WTC11 (cell line): ENCODE results near the gene AKT2.

ENCODE experiments used
- CTCF ChIP-seq: fragments of 200-600 bp; IDR thresholded peaks from 2 replicates; pipeline ENCODE4 v1.8.0; 2022; ENCODE audit warnings: antibody characterized with exemption
- MXD4 ChIP-seq: fragments of 250-450 bp; sonication (Bioruptor Pico); IDR thresholded peaks from 2 replicates; pipeline ENCODE4 v1.8.0; 2021; ENCODE audit warnings: mild to moderate bottlenecking, moderate library complexity, borderline replicate concordance
- NR3C1 ChIP-seq: sonication (generic); formaldehyde crosslinking; conservative IDR thresholded peaks from 2 replicates; pipeline ENCODE4 v1.8.1; 2023; ENCODE audit warnings: low read depth, mild to moderate bottlenecking, missing genetic modification reagents
- RELA ChIP-seq: sonication (generic); formaldehyde crosslinking; IDR thresholded peaks from 2 replicates; pipeline ENCODE4 v1.8.1; 2022; ENCODE audit warnings: missing genetic modification reagents, mild to moderate bottlenecking, borderline replicate concordance
- TCF7 ChIP-seq: sonication (generic); formaldehyde crosslinking; IDR thresholded peaks from 2 replicates; pipeline ENCODE4 v1.8.0; 2022; ENCODE audit warnings: mild to moderate bottlenecking, low read depth, missing genetic modification reagents, moderate library complexity
- TEAD1 ChIP-seq: sonication (generic); formaldehyde crosslinking; IDR thresholded peaks from 2 replicates; pipeline ENCODE4 v1.8.0; 2022; ENCODE audit warnings: mild to moderate bottlenecking, missing genetic modification reagents
- TEAD4 ChIP-seq: sonication (generic); formaldehyde crosslinking; IDR thresholded peaks from 2 replicates; pipeline ENCODE4 v1.8.0; 2022; ENCODE audit warnings: mild to moderate bottlenecking, missing genetic modification reagents
- TF ChIP-seq, protein P1 (sequence below): sonication (generic); formaldehyde crosslinking; IDR thresholded peaks from 2 replicates; pipeline ENCODE4 v1.8.1; 2023; ENCODE audit warnings: mild to moderate bottlenecking, missing genetic modification reagents
- TF ChIP-seq, protein P2 (sequence below): fragments of 250-450 bp; sonication (Bioruptor Pico); IDR thresholded peaks from 2 replicates; pipeline ENCODE4 v1.9.0; 2021; ENCODE audit warnings: mild to moderate bottlenecking, borderline replicate concordance
- TF ChIP-seq, protein P3 (sequence below): sonication (generic); formaldehyde crosslinking; IDR thresholded peaks from 2 replicates; pipeline ENCODE4 v1.8.1; 2023; ENCODE audit warnings: mild to moderate bottlenecking, missing genetic modification reagents, moderate library complexity
- TF ChIP-seq, protein P4 (sequence below): sonication (generic); formaldehyde crosslinking; IDR thresholded peaks from 2 replicates; pipeline ENCODE4 v1.8.1; 2022; ENCODE audit warnings: low read depth, mild to moderate bottlenecking, moderate library complexity, missing genetic modification reagents, borderline replicate concordance

GRCh38 chr19:40254714-40255418 is 30.3 kb downstream of the AKT2 start:
- TF ChIP-seq, protein P1, sequence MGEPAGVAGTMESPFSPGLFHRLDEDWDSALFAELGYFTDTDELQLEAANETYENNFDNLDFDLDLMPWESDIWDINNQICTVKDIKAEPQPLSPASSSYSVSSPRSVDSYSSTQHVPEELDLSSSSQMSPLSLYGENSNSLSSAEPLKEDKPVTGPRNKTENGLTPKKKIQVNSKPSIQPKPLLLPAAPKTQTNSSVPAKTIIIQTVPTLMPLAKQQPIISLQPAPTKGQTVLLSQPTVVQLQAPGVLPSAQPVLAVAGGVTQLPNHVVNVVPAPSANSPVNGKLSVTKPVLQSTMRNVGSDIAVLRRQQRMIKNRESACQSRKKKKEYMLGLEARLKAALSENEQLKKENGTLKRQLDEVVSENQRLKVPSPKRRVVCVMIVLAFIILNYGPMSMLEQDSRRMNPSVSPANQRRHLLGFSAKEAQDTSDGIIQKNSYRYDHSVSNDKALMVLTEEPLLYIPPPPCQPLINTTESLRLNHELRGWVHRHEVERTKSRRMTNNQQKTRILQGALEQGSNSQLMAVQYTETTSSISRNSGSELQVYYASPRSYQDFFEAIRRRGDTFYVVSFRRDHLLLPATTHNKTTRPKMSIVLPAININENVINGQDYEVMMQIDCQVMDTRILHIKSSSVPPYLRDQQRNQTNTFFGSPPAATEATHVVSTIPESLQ (CRISPR knock-in tag) = no peak
- no peak for TF ChIP-seq TEAD1 (CRISPR knock-in tag)
- TF ChIP-seq MXD4 = no peak
- no peak for TF ChIP-seq CTCF
- TF ChIP-seq TCF7 (CRISPR knock-in tag) = no peak
- TF ChIP-seq, protein P2, sequence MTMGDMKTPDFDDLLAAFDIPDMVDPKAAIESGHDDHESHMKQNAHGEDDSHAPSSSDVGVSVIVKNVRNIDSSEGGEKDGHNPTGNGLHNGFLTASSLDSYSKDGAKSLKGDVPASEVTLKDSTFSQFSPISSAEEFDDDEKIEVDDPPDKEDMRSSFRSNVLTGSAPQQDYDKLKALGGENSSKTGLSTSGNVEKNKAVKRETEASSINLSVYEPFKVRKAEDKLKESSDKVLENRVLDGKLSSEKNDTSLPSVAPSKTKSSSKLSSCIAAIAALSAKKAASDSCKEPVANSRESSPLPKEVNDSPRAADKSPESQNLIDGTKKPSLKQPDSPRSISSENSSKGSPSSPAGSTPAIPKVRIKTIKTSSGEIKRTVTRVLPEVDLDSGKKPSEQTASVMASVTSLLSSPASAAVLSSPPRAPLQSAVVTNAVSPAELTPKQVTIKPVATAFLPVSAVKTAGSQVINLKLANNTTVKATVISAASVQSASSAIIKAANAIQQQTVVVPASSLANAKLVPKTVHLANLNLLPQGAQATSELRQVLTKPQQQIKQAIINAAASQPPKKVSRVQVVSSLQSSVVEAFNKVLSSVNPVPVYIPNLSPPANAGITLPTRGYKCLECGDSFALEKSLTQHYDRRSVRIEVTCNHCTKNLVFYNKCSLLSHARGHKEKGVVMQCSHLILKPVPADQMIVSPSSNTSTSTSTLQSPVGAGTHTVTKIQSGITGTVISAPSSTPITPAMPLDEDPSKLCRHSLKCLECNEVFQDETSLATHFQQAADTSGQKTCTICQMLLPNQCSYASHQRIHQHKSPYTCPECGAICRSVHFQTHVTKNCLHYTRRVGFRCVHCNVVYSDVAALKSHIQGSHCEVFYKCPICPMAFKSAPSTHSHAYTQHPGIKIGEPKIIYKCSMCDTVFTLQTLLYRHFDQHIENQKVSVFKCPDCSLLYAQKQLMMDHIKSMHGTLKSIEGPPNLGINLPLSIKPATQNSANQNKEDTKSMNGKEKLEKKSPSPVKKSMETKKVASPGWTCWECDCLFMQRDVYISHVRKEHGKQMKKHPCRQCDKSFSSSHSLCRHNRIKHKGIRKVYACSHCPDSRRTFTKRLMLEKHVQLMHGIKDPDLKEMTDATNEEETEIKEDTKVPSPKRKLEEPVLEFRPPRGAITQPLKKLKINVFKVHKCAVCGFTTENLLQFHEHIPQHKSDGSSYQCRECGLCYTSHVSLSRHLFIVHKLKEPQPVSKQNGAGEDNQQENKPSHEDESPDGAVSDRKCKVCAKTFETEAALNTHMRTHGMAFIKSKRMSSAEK = no peak
- TF ChIP-seq, protein P3, sequence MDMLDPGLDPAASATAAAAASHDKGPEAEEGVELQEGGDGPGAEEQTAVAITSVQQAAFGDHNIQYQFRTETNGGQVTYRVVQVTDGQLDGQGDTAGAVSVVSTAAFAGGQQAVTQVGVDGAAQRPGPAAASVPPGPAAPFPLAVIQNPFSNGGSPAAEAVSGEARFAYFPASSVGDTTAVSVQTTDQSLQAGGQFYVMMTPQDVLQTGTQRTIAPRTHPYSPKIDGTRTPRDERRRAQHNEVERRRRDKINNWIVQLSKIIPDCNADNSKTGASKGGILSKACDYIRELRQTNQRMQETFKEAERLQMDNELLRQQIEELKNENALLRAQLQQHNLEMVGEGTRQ (CRISPR knock-in tag) = no peak
- TF ChIP-seq TEAD4 (CRISPR knock-in tag) = no peak
- TF ChIP-seq RELA = no peak
- no peak for TF ChIP-seq NR3C1 (CRISPR knock-in tag)
- TF ChIP-seq, protein P4, sequence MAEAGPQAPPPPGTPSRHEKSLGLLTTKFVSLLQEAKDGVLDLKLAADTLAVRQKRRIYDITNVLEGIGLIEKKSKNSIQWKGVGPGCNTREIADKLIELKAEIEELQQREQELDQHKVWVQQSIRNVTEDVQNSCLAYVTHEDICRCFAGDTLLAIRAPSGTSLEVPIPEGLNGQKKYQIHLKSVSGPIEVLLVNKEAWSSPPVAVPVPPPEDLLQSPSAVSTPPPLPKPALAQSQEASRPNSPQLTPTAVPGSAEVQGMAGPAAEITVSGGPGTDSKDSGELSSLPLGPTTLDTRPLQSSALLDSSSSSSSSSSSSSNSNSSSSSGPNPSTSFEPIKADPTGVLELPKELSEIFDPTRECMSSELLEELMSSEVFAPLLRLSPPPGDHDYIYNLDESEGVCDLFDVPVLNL (CRISPR knock-in tag) = no peak
